Kidney (tissue), 14 donors: ENCODE data around the gene TSNAX. TPM values are rescaled to one million over a fixed set of nuclear protein-coding genes. Genes with fewer than 3 reads are reported as not detected.

ENCODE experiments used
- DNase-seq, 5 donors: peaks; one replicate each; pipeline ENCODE4 v3.0.0-alpha.2; 2013 to 2020
- FAIRE-seq: peaks from 2 replicates; lab custom pipeline; 2012; peaks lifted over from hg19 to GRCh38; lab: Jason Lieb, UNC
- H3K27ac ChIP-seq, 2 donors: one replicate each; pipeline ENCODE4 v1.7.0; 2013; ENCODE audit warnings: low read depth in 2 of 2, low read length in 2 of 2, inconsistent platforms in 1 of 2
- H3K27me3 ChIP-seq: one replicate; pipeline ENCODE4 v1.7.1; 2013; ENCODE audit warnings: low read length, inconsistent platforms; ENCODE audit not compliant: control insufficient read depth, insufficient read depth
- H3K36me3 ChIP-seq, 3 donors: one replicate each; pipeline versions ENCODE4 v1.7.0 to v1.7.1; 2013; ENCODE audit warnings: low read length in 3 of 3, control low read depth in 1 of 3, inconsistent platforms in 1 of 3; ENCODE audit not compliant: insufficient read depth in 3 of 3, control insufficient read depth in 2 of 3
- H3K4me1 ChIP-seq, 3 donors: one replicate each; pipeline versions ENCODE4 v1.7.0 to v1.7.1; 2013; ENCODE audit warnings: low read length in 3 of 3, inconsistent platforms in 1 of 3, low read depth in 1 of 3; ENCODE audit not compliant: control insufficient read depth in 2 of 3, insufficient read depth in 2 of 3
- H3K4me3 ChIP-seq, 3 donors: one replicate each; pipeline versions ENCODE4 v1.7.0 to v1.8.1; 2013; ENCODE audit warnings: low read length in 3 of 3, control low read depth in 1 of 3, inconsistent platforms in 1 of 3
- H3K9ac ChIP-seq, 3 donors: one replicate each; pipeline versions ENCODE4 v1.7.0 to v1.7.1; 2013; ENCODE audit warnings: low read length in 3 of 3, control low read depth in 1 of 3, inconsistent platforms in 1 of 3
- H3K9me3 ChIP-seq, 3 donors: one replicate each; pipeline versions ENCODE4 v1.7.0 to v1.7.1; 2013; ENCODE audit warnings: low read length in 3 of 3, control low read depth in 1 of 3, inconsistent platforms in 1 of 3; ENCODE audit not compliant: control insufficient read depth in 2 of 3, insufficient read depth in 1 of 3
- intact Hi-C: fragments of 100-400 bp; cut with DNase I; formaldehyde crosslinking; loops from one replicate; pipeline ENCODE4 v1.11.1; 2022
- polyA plus RNA-seq: library from polyadenylated mRNA; stranded (reverse); fragments of 350-450 nt; fragmentation: Illumina TruSeq; extraction: RNeasy Lipid Tissue Mini Kit (QIAGEN cat#74804); gene quantifications from one replicate; pipeline ENCODE4 v1.2.3, GENCODE V29; 2014; ENCODE audit warnings: low read depth, low replicate concordance; ENCODE audit not compliant: insufficient read depth
- total RNA-seq: library from RNA; stranded (reverse); fragmentation: NEBNext Ultra II Directional; extraction: Animal tissue kit (Norgen Biotek cat#: 25700); gene quantifications from one replicate; pipeline ENCODE4 v1.2.1, GENCODE V29; 2021
- TF ChIP-seq, protein P1 (sequence below): IDR thresholded peaks from 3 replicates; pipeline ENCODE4 v1.5.1; 2012; ENCODE audit warnings: mild to moderate bottlenecking, moderate library complexity, borderline replicate concordance; ENCODE audit not compliant: insufficient read depth; ENCODE audit errors: extremely low read depth
- donor health status: control.
- donor health status: control.
- donor health status: control.
- donor health status: control.
- donor health status: control.
- donor health status: DM: yes; HTN: yes; CAD: no.
- donor health status: Normal renal cell carcinoma (clear cell type).

TSNAX gene
- total and polyA plus RNA-seq, 2 donors from 2014 or later, result 27.1 to 42.3 TPM

DNA sequence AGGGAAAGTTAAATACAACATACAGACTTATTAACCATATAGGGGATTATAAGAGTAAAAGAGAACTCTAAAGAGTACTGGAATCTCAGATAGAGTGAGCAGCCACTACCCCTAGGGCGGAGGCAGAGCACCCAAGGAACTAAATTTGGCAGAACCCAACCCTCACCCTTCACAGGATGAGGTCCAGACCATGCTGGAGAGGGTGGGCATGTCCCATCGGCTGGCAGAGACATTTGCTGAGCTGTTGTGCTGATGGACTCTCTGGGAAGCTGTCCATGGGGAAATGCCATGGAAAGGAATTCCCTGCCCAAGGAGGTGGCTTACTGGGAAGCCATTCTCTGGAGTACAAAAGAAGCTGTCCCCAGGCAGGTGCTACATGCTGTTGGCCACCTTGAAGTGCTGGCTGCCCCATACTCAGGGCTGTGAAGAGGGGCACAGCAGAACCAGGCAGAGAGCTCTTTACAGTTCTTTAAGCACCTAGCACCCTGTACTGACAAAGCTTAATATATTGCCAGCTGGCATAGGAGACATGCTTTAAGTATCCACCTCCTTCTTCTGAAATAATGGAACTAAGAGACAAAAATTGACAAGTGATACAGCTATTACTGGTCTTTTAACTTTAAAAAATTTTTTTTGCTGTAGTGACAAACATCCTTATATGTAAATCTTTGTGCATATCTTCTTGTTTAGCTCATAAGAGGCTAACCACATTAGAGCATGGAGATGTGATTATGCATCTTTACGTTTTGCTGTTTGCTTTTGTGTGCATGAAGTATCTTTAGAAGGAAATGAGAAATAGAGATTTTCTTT is 29.6 kb downstream of the TSNAX start:
- Histone ChIP-seq H3K27ac (no peak overlapping the region), H3K27me3 (no peaks in the 10 kb centered on the region), H3K4me1 (no peaks in the 10 kb centered on the region), H3K9me3 (no peaks in the 10 kb centered on the region), H3K9ac (no peak overlapping the region), H3K4me3 (no peak overlapping the region), H3K36me3 (peaks cover 0 to 4% (median 3%) of the 10 kb centered on the region in 3 donors)
- DNase-seq (no peak), FAIRE-seq (no peak)
- intact Hi-C loops, result no loop called here
- TF ChIP-seq, protein P1, sequence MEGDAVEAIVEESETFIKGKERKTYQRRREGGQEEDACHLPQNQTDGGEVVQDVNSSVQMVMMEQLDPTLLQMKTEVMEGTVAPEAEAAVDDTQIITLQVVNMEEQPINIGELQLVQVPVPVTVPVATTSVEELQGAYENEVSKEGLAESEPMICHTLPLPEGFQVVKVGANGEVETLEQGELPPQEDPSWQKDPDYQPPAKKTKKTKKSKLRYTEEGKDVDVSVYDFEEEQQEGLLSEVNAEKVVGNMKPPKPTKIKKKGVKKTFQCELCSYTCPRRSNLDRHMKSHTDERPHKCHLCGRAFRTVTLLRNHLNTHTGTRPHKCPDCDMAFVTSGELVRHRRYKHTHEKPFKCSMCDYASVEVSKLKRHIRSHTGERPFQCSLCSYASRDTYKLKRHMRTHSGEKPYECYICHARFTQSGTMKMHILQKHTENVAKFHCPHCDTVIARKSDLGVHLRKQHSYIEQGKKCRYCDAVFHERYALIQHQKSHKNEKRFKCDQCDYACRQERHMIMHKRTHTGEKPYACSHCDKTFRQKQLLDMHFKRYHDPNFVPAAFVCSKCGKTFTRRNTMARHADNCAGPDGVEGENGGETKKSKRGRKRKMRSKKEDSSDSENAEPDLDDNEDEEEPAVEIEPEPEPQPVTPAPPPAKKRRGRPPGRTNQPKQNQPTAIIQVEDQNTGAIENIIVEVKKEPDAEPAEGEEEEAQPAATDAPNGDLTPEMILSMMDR, result no peak

DNA sequence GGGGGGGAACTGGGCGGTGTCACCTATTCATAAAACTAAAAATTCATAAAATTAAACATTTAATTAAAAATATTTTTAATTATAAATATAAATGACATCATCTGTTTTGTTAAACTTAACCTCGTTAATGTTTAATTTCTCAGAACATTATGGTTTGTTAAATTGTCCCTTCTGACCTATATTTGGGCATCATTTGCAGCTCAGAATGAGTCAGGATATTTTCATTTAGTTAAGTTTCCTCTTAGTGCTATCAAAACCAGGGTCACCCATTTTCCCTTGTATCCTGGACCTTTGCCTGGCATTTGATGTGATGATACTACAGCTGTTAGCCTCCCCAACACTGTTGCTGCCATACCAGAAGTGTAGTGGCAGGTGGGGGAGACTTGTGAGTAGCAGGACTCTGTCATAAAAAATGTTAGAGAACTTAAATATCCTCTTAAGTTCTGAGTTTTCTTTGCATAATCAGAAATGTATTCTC is 30.3 kb downstream of the TSNAX start:
- Histone ChIP-seq H3K27me3 (no peaks in the 10 kb centered on the region), H3K4me3 (no peak overlapping the region), H3K36me3 (peaks cover 0 to 8% (median 4%) of the 10 kb centered on the region in 3 donors), H3K9me3 (no peaks in the 10 kb centered on the region), H3K4me1 (no peaks in the 10 kb centered on the region), H3K9ac (no peak overlapping the region), H3K27ac (no peak overlapping the region)
- intact Hi-C loops, result no loop called here
- TF ChIP-seq, protein P1, result no peak
- no peak for DNase-seq
- peak; percentile 21 for FAIRE-seq

DNA sequence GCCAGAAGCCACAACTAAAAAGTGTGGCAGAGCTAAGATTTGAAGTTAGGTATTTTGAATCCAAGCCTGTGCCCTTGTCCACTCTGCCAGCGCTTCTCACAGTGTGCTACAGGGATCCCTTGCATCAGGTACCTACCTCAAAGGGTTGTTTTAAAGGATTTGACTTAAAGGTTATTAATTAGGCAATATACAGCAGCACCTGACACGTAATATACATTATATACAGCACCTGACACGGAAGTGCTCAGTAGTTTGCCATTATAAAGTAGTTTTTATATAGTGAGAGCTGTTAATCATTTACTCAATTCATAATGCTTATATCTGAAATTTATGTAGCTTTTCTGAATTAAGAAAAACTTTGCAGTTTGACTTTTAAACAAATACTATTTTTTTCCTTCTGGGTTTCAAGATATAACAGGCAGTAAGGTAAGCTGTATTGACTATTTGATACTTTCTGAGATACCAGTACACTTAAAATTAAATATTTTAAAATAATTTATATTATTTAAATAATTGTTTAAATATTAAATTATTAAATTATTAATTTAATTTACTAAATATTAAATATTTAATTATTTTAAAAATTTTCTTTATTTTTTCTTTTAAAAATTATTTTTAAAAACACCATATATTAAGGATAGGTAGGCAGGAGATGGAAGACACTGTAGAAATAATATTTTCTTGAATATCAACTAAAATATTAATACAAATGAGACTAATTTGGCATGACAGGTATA is 33.3 kb downstream of the TSNAX start:
- Histone ChIP-seq H3K9ac (no peak overlapping the region), H3K27me3 (no peaks in the 10 kb centered on the region), H3K4me1 (no peaks in the 10 kb centered on the region), H3K27ac (no peak overlapping the region), H3K9me3 (no peaks in the 10 kb centered on the region), H3K36me3 (peaks cover 3 to 8% (median 4%) of the 10 kb centered on the region in 3 donors), H3K4me3 (no peak overlapping the region)
- DNase-seq (no peak), FAIRE-seq (peak; percentile 97)
- intact Hi-C loops, result no loop called here
- TF ChIP-seq, protein P1, result no peak
